Measurements from ENCODE around the gene MGST3. TPM values are rescaled to one million over a fixed set of nuclear protein-coding genes. Genes with fewer than 3 reads are reported as not detected.

MGST3 gene
- total RNA-seq, 2 donors from 2014 or later = 491 to 509 TPM

- peaks cover 6% of the 10 kb centered on the region for H3K36me3 ChIP-seq
- TF ChIP-seq CTCF (IDR thresholded peaks at IDR 0.05) = peak in 1 of 2 donors; percentile 30
These were observed 513 bp downstream of the MGST3 start for GRCh38 chr1:165631342-165632151.

GRCh38 chr1:165632152-165632469 is 1.1 kb downstream of the MGST3 start:
- DNase-seq (ENCODE audit: low spot score) = no peak
- peaks cover 9% of the 10 kb centered on the region for H3K36me3 ChIP-seq
- no peaks in the 10 kb centered on the region for H3K9me3 ChIP-seq
- peak overlapping the region; percentile 88 to 95 for H3K4me3 ChIP-seq
- peaks cover 0 to 53% of the 10 kb centered on the region in 2 donors for H3K4me1 ChIP-seq
- H3K27ac ChIP-seq = peak overlapping the region; percentile 93 to 99
- no peak for TF ChIP-seq CTCF (IDR thresholded peaks at IDR 0.05)
- no peaks in the 10 kb centered on the region for H3K27me3 ChIP-seq

More at GRCh38 chr1:165631342-165632151, 513 bp downstream of the MGST3 start:
- Histone ChIP-seq H3K4me3 (peak overlapping the region; percentile 88 to 95), H3K9me3 (no peaks in the 10 kb centered on the region), H3K27me3 (no peaks in the 10 kb centered on the region), H3K4me1 (peaks cover 0 to 48% of the 10 kb centered on the region in 2 donors), H3K27ac (peak overlapping the region; percentile 93 to 99)
- DNase-seq (ENCODE audit: low spot score) = peak; percentile 78

- H3K4me3 ChIP-seq = peak overlapping the region; percentile 88 to 95
- DNase-seq (ENCODE audit: low spot score) = no peak
- no peaks in the 10 kb centered on the region for H3K9me3 ChIP-seq
- H3K36me3 ChIP-seq = peaks cover 9% of the 10 kb centered on the region
- peaks cover 0 to 57% of the 10 kb centered on the region in 2 donors for H3K4me1 ChIP-seq
- TF ChIP-seq CTCF (IDR thresholded peaks at IDR 0.05) = no peak
- H3K27me3 ChIP-seq = no peaks in the 10 kb centered on the region
- H3K27ac ChIP-seq = peak overlapping the region; percentile 93 to 99
These were observed 1.5 kb downstream of the MGST3 start for GRCh38 chr1:165632491-165632890.

- peaks cover 9% of the 10 kb centered on the region for H3K36me3 ChIP-seq
- no peaks in the 10 kb centered on the region for H3K27me3 ChIP-seq
- H3K4me1 ChIP-seq = peaks cover 0 to 68% of the 10 kb centered on the region in 2 donors
- no peak for DNase-seq (ENCODE audit: low spot score)
- H3K27ac ChIP-seq = peak overlapping the region; percentile 93 to 99
- no peak for TF ChIP-seq CTCF (IDR thresholded peaks at IDR 0.05)
- peak overlapping the region; percentile 88 to 95 for H3K4me3 ChIP-seq
- no peaks in the 10 kb centered on the region for H3K9me3 ChIP-seq
These were observed 2.6 kb downstream of the MGST3 start for GRCh38 chr1:165633614-165634013.

- no peaks in the 10 kb centered on the region for H3K9me3 ChIP-seq
- no peak for DNase-seq (ENCODE audit: low spot score)
- H3K27me3 ChIP-seq = no peaks in the 10 kb centered on the region
- peak overlapping the region; percentile 93 to 99 for H3K27ac ChIP-seq
- H3K4me3 ChIP-seq = no peak overlapping the region
- peaks cover 0 to 74% of the 10 kb centered on the region in 2 donors for H3K4me1 ChIP-seq
- peaks cover 9% of the 10 kb centered on the region for H3K36me3 ChIP-seq
- no peak for TF ChIP-seq CTCF (IDR thresholded peaks at IDR 0.05)
These were observed 3.3 kb downstream of the MGST3 start for GRCh38 chr1:165634154-165634921.
